Stimulated activated CD8-positive, alpha-beta memory T cell treated with anti-CD3 and anti-CD28 coated beads, Interleukin-15, amount 100 ng/mL, for 48 hours (primary cell): ENCODE data around the gene PPM1D.
"Not testable (repeated sequence)": the region's sequence is repeated elsewhere in the genome, so short reads cannot be mapped to it uniquely, and the experiment has no call there.

Experiments used
- DNase-seq, 2 donors: peaks; one replicate each; pipeline ENCODE4 v3.0.0-alpha.2; 2020; ENCODE audit warnings: low read depth in 2 of 2

The PPM1D gene

GRCh38 chr17:60668741-60669140, 68.7 kb downstream of the PPM1D start:
- DNase-seq: not testable (repeated sequence)

GRCh38 chr17:60671482-60671881, 71.5 kb downstream of the PPM1D start:
- DNase-seq: no peak

GRCh38 chr17:60674637-60675036, 74.6 kb downstream of the PPM1D start:
- not testable (repeated sequence) for DNase-seq

GRCh38 chr17:60675997-60676396, 76.0 kb downstream of the PPM1D start:
- DNase-seq: no peak

GRCh38 chr17:60676758-60677307, 76.8 kb downstream of the PPM1D start:
- DNase-seq: no peak

- DNase-seq: peak; percentile 94
Measured at GRCh38 chr17:60677308-60678117, 77.5 kb downstream of the PPM1D start, which contains the start of gene BCAS3. BCAS3 (plus strand) TSS chr17:60677851.

GRCh38 chr17:60678118-60678444, 78.1 kb downstream of the PPM1D start:
- DNase-seq: no peak

- DNase-seq: no peak
Measured at GRCh38 chr17:60679287-60679686, 79.3 kb downstream of the PPM1D start.

GRCh38 chr17:60680754-60681153, 80.8 kb downstream of the PPM1D start:
- DNase-seq: no peak

GRCh38 chr17:60685437-60685836, 85.4 kb downstream of the PPM1D start:
- DNase-seq: no peak

GRCh38 chr17:60695960-60696359, 96.0 kb downstream of the PPM1D start:
- DNase-seq: no peak

GRCh38 chr17:60699090-60699489, 99.1 kb downstream of the PPM1D start:
- DNase-seq: no peak

GRCh38 chr17:60704170-60704569, 104.2 kb downstream of the PPM1D start:
- no peak for DNase-seq

GRCh38 chr17:60712675-60713074, 112.7 kb downstream of the PPM1D start:
- no peak for DNase-seq

- DNase-seq: no peak
Measured at GRCh38 chr17:60713608-60714007, 113.6 kb downstream of the PPM1D start.
